SK-N-MC (cell line): ENCODE results near the gene ESPNL.

ENCODE experiments used
- EZH2 ChIP-seq: fragments of 200-600 bp; sonication (generic); IDR thresholded peaks from one replicate; pipeline ENCODE4 v1.6.1; 2017; ENCODE audit warnings: antibody characterized with exemption
- POLR2AphosphoS5 ChIP-seq: IDR thresholded peaks from 2 replicates; pipeline ENCODE4 v1.6.1; 2012; ENCODE audit warnings: mild to moderate bottlenecking, low read depth, low read length, borderline replicate concordance

GRCh38 chr2:238171575-238172187 is 71.5 kb downstream of the ESPNL start:
- 0 out of 2 replicates have a peak, but pooled peaks have one; percentile 20 for TF ChIP-seq POLR2AphosphoS5
- no peak for TF ChIP-seq EZH2
